ENCODE results near the gene CGNL1. TPM values are rescaled to one million over a fixed set of nuclear protein-coding genes. Genes with fewer than 3 reads are reported as not detected.

The CGNL1 gene
- total and polyA plus RNA-seq, 7 donors, result 0.18 to 2.2 (median 0.37) TPM

DNA sequence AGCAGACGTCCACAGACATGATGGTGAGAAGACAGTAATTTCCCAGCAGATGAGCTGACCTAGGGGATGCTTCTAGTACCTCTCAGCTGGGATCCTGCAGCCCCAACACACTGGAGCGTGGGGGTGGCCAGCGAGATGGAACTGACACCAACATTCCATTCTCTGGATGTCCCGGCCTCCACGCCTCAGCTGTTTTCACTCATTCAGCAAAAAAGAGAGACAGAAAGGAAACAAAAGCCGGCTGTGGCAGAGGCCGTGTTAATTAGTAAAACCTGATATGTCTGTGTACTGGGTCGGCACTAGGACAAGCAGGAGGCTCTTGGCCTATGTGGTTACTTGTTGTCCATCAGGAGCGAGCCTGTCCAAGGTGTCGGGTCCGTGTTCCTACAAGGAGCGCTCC, 132.8 kb downstream of the CGNL1 start:
- no peak overlapping the region for H3K27ac ChIP-seq
- 53 to 77% (median 56%) methylated on average over 12 of the region's 12 CpGs for WGBS, 3 donors
- H3K4me1 ChIP-seq, result no peaks in the 10 kb centered on the region
- no peaks in the 10 kb centered on the region for H3K27me3 ChIP-seq (ENCODE audit: insufficient read depth in 3 of 3, low read length in 2 of 3)
- H3K9me3 ChIP-seq, result no peaks in the 10 kb centered on the region
- no peak for DNase-seq
- ATAC-seq, result no peak
- H3K4me3 ChIP-seq, result no peak overlapping the region
- intact Hi-C loops (cut with DNase I), result no loop called here
- TF ChIP-seq, protein P1, sequence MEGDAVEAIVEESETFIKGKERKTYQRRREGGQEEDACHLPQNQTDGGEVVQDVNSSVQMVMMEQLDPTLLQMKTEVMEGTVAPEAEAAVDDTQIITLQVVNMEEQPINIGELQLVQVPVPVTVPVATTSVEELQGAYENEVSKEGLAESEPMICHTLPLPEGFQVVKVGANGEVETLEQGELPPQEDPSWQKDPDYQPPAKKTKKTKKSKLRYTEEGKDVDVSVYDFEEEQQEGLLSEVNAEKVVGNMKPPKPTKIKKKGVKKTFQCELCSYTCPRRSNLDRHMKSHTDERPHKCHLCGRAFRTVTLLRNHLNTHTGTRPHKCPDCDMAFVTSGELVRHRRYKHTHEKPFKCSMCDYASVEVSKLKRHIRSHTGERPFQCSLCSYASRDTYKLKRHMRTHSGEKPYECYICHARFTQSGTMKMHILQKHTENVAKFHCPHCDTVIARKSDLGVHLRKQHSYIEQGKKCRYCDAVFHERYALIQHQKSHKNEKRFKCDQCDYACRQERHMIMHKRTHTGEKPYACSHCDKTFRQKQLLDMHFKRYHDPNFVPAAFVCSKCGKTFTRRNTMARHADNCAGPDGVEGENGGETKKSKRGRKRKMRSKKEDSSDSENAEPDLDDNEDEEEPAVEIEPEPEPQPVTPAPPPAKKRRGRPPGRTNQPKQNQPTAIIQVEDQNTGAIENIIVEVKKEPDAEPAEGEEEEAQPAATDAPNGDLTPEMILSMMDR (IDR thresholded peaks at IDR 0.05), result no peak
- no peaks in the 10 kb centered on the region for H3K36me3 ChIP-seq (ENCODE audit: insufficient read depth in 1 of 2, low read depth in 1 of 2)

DNA sequence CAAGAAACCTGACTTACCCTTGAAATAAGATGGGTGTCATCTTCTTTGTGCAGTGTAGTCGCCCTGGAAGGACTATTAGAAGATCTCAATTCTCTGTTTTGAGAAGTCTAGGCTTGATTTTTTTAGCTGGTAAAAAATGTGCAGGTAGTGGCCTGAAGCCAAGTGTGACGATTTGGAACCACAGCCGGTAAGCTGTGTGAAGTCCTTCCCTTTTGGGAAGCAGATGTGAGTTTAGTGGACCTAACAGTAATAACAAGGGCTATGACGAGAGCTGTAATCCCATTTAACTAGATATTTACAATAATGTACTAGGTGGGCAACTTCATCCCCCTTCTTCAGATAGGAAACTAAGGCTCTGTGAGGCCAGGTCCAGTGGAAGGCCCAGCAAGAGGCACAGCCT, 133.7 kb downstream of the CGNL1 start:
- DNase-seq (no peak), ATAC-seq (no peak)
- TF ChIP-seq, protein P1 (IDR thresholded peaks at IDR 0.05), result no peak
- Histone ChIP-seq H3K27ac (no peak overlapping the region), H3K27me3 (ENCODE audit: insufficient read depth in 3 of 3, low read length in 2 of 3) (no peaks in the 10 kb centered on the region), H3K9me3 (no peaks in the 10 kb centered on the region), H3K4me3 (no peak overlapping the region), H3K4me1 (no peaks in the 10 kb centered on the region), H3K36me3 (ENCODE audit: insufficient read depth in 1 of 2, low read depth in 1 of 2) (no peaks in the 10 kb centered on the region)
- 40 to 53% (median 42%) methylated on average over 4 of the region's 4 CpGs for WGBS, 3 donors
- intact Hi-C loops (cut with DNase I), result no loop called here

DNA sequence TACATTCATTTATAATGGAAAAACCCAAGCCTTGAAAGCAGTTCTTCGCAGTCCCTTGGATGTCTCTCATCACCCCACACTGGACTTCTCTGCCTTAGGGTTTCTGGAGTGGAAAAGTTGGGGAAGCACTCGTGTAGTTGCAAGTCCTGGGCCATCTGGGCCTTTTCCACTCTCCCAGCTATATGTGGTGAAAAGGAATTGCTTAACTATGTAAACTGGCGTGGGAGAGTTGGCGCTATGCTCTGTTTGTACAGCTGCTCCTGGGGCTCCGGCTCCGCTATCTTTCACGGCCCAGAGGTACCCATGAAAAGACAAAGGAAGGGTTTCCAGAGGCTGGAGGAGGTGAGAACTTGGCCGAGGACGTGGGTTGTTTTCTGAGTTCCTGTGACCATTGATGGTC, 134.3 kb downstream of the CGNL1 start:
- DNase-seq (no peak), ATAC-seq (no peak)
- TF ChIP-seq, protein P1 (IDR thresholded peaks at IDR 0.05), result no peak
- Histone ChIP-seq H3K27ac (no peak overlapping the region), H3K9me3 (no peaks in the 10 kb centered on the region), H3K36me3 (ENCODE audit: insufficient read depth in 1 of 2, low read depth in 1 of 2) (no peaks in the 10 kb centered on the region), H3K27me3 (ENCODE audit: insufficient read depth in 3 of 3, low read length in 2 of 3) (no peaks in the 10 kb centered on the region), H3K4me1 (no peaks in the 10 kb centered on the region), H3K4me3 (no peak overlapping the region)
- 80 to 84% (median 83%) methylated on average over 9 of the region's 9 CpGs for WGBS, 3 donors
- intact Hi-C loops (cut with DNase I), result no loop called here

DNA sequence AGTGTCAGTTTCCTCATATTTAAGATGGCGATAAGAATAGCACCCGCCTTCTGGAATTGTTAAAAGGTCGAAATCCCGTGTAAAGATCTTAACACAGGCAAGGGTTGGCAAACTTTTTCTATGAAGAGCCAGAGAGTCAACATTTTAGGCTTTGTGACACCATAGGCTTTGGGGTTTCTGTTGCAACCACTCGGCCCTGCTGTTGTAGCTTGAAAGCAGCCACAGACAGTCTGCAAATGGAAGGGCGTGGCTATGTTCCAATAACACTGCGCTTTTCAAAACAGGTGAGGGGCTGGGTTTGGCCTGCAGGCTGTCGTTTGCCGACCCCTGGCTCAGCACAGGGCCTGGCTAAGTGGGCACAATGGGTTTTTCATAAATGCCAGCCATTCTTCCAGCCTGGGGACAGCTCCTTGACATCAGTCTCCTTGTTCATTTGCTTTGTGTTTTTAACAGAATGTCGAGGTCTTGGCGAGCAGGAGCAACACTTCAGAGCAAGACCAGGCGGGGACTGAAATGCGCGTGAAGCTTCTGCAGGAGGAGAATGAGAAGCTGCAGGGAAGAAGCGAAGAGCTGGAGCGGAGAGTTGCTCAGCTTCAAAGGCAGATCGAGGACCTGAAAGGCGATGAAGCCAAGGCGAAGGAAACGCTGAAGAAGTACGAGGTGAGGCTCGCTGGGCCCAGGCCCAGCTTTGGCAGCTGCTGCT, 140.2 kb downstream of the CGNL1 start:
- Histone ChIP-seq H3K36me3 (ENCODE audit: insufficient read depth in 1 of 2, low read depth in 1 of 2) (no peaks in the 10 kb centered on the region), H3K27me3 (ENCODE audit: insufficient read depth in 3 of 3, low read length in 2 of 3) (no peaks in the 10 kb centered on the region), H3K4me1 (no peaks in the 10 kb centered on the region), H3K9me3 (no peaks in the 10 kb centered on the region), H3K4me3 (no peak overlapping the region), H3K27ac (no peak overlapping the region)
- ATAC-seq, result no peak
- intact Hi-C loops (cut with DNase I), result no loop called here
- 67 to 76% (median 69%) methylated on average over 22 of the region's 22 CpGs for WGBS, 3 donors
- TF ChIP-seq, protein P1 (IDR thresholded peaks at IDR 0.05), result no peak
- no peak for DNase-seq
